Keratinocyte (primary cell): Measurements from ENCODE around the gene EXOC3L2. TPM values are rescaled to one million over a fixed set of nuclear protein-coding genes. Genes with fewer than 3 reads are reported as not detected.

ENCODE experiments used
- DNase-seq: peaks from one replicate; pipeline ENCODE4 v3.0.0-alpha.2; 2011; ENCODE audit warnings: low read depth, missing footprints, low spot score
- FAIRE-seq: peaks from 2 replicates; lab custom pipeline; 2011; peaks lifted over from hg19 to GRCh38; lab: Jason Lieb, UNC
- H2AFZ ChIP-seq: 2 replicates; pipeline ENCODE4 v1.6.0; 2012; ENCODE audit warnings: low read length, control low read depth, inconsistent platforms; ENCODE audit not compliant: control insufficient read depth
- H3K27ac ChIP-seq: 2 replicates; pipeline ENCODE4 v1.5.1; 2011; ENCODE audit warnings: low read length; ENCODE audit not compliant: control insufficient read depth, insufficient read depth
- H3K27me3 ChIP-seq: 3 replicates; pipeline ENCODE4 v1.6.0; 2011; ENCODE audit warnings: low read length; ENCODE audit not compliant: control insufficient read depth, insufficient read depth; ENCODE audit errors: extremely low read depth
- H3K36me3 ChIP-seq, 2 experiments: 2 replicates in 1 of 2; 3 replicates in 1 of 2; pipeline ENCODE4 v1.5.1; 2011; ENCODE audit warnings: low read length in 2 of 2, mild to moderate bottlenecking in 1 of 2; ENCODE audit not compliant: control insufficient read depth in 2 of 2, insufficient read depth in 2 of 2; ENCODE audit errors: extremely low read depth in 1 of 2
- H3K4me1 ChIP-seq: 3 replicates; pipeline ENCODE4 v1.5.1; 2011; ENCODE audit warnings: low read length; ENCODE audit not compliant: control insufficient read depth, insufficient read depth; ENCODE audit errors: extremely low read depth
- H3K4me2 ChIP-seq: 3 replicates; pipeline ENCODE4 v1.6.0; 2011; ENCODE audit warnings: low read depth, low read length; ENCODE audit not compliant: control insufficient read depth, insufficient read depth; ENCODE audit errors: extremely low read depth
- H3K4me3 ChIP-seq, 3 experiments: fragments of 200-600 bp in 1 of 3; sonication (generic) in 1 of 3; 2 replicates in 2 of 3; 3 replicates in 1 of 3; pipeline ENCODE4 v1.5.1; 2011 to 2016; ENCODE audit warnings: low read length in 3 of 3, mild to moderate bottlenecking in 3 of 3, control low read depth in 2 of 3, inconsistent platforms in 1 of 3, low read depth in 1 of 3, mixed read lengths in 1 of 3, mixed run types in 1 of 3, moderate library complexity in 1 of 3; ENCODE audit not compliant: control insufficient read depth in 2 of 3, insufficient read depth in 2 of 3; ENCODE audit errors: extremely low read depth in 1 of 3
- H3K79me2 ChIP-seq: 2 replicates; pipeline ENCODE4 v1.6.0; 2012; ENCODE audit warnings: low read length; ENCODE audit not compliant: control insufficient read depth, insufficient read depth
- H3K9ac ChIP-seq: 3 replicates; pipeline ENCODE4 v1.6.0; 2011; ENCODE audit warnings: low read length; ENCODE audit not compliant: control insufficient read depth, insufficient read depth; ENCODE audit errors: extremely low read depth
- H3K9me1 ChIP-seq: 3 replicates; pipeline ENCODE4 v1.6.0; 2011; ENCODE audit warnings: low read length; ENCODE audit not compliant: control insufficient read depth, insufficient read depth; ENCODE audit errors: extremely low read depth
- H3K9me3 ChIP-seq: 2 replicates; pipeline ENCODE4 v1.5.1; 2012; ENCODE audit warnings: low read depth, low read length; ENCODE audit not compliant: control insufficient read depth
- H4K20me1 ChIP-seq: 3 replicates; pipeline ENCODE4 v1.6.0; 2011; ENCODE audit warnings: low read length; ENCODE audit not compliant: control insufficient read depth, insufficient read depth; ENCODE audit errors: extremely low read depth
- CTCF ChIP-seq, 3 experiments: IDR thresholded peaks in 1 of 3; conservative IDR thresholded peaks in 1 of 3; optimal IDR thresholded peaks in 1 of 3; 2 replicates in 2 of 3; 3 replicates in 1 of 3; pipeline versions ENCODE3 to v1.5.1; 2011; ENCODE audit warnings: low read length in 3 of 3, mild to moderate bottlenecking in 3 of 3, moderate library complexity in 2 of 3, control low read depth in 1 of 3, inconsistent platforms in 1 of 3; ENCODE audit not compliant: insufficient read depth in 2 of 3; ENCODE audit errors: extremely low read depth in 1 of 3
- EZH2 ChIP-seq: IDR thresholded peaks from one replicate; pipeline ENCODE4 v1.6.1; 2012; ENCODE audit warnings: inconsistent platforms, mild to moderate bottlenecking, low read length, moderate library complexity
- dilution Hi-C: fragments of 300-500 bp; cut with MboI; formaldehyde crosslinking; loops from one replicate; pipeline ENCODE4 v1.7.0; 2020; ENCODE audit warnings: low sequenced_read_pairs; ENCODE audit not compliant: extremely low pct_ligation_motif_present
- polyA plus RNA-seq, 5 experiments: library from polyadenylated mRNA; depleted of rRNA in 3 of 5; stranded (reverse) in 3 of 5; stranded (forward) in 1 of 5; unstranded in 1 of 5; fragments of >200 nt; gene quantifications; 1 replicate in 1 of 5; 2 replicates in 3 of 5; 3 replicates in 1 of 5; pipeline versions ENCODE4 v1.2.1 to v1.2.3, GENCODE V29; 2011 to 2012; ENCODE audit warnings: missing spikeins in 2 of 5, low read depth in 1 of 5, low replicate concordance in 1 of 5

Gene EXOC3L2
- polyA plus RNA-seq, 1 donor (not counting 4 experiments of a cell fraction or from before 2014, with no cell fraction given), result 0.08 TPM

- Histone ChIP-seq H3K4me2 (peak overlapping the region; percentile 74), H2AFZ (peak overlapping the region; percentile 99), H3K9me1 (no peaks in the 10 kb centered on the region), H3K79me2 (peaks cover 20% of the 10 kb centered on the region), H3K36me3 (peaks cover 0 to 4% of the 10 kb centered on the region in 2 experiments), H3K9ac (peak overlapping the region; percentile 95), H3K27ac (peak overlapping the region; percentile 99), H3K9me3 (no peaks in the 10 kb centered on the region), H3K4me1 (peaks cover 20% of the 10 kb centered on the region), H3K27me3 (no peaks in the 10 kb centered on the region), H3K4me3 (peak overlapping the region; percentile 83 to 99 (median 94)), H4K20me1 (no peaks in the 10 kb centered on the region)
- DNase-seq (no peak), FAIRE-seq (no peak)
- dilution Hi-C loops, result no loop called here
- TF ChIP-seq EZH2 (no peak), CTCF (optimal IDR thresholded peaks at IDR 0.05 in 1 of 3, IDR thresholded peaks at IDR 0.05 in 1 of 3, conservative IDR thresholded peaks at IDR 0.05 in 1 of 3; ENCODE audit: extremely low read depth in 1 of 3, insufficient read depth in 2 of 3, low read length in 3 of 3) (no peak)
These were observed 65.9 kb downstream of the EXOC3L2 start for GRCh38 chr19:45179072-45179891.

- H3K79me2 ChIP-seq, result peaks cover 20% of the 10 kb centered on the region
- FAIRE-seq (peak; percentile 92), DNase-seq (peak; percentile 100)
- peak within 1 kb of the TSS; percentile 96 for H3K4me2 ChIP-seq
- H3K9ac ChIP-seq, result peak within 1 kb of the TSS; percentile 98
- peak within 1 kb of the TSS; percentile 99 for H2AFZ ChIP-seq
- H4K20me1 ChIP-seq, result no peaks in the 10 kb centered on the region
- no peaks in the 10 kb centered on the region for H3K27me3 ChIP-seq
- dilution Hi-C loops, result no loop called here
- H3K9me3 ChIP-seq, result no peaks in the 10 kb centered on the region
- H3K36me3 ChIP-seq, result peaks cover 0 to 4% of the 10 kb centered on the region in 2 experiments
- no peak for TF ChIP-seq EZH2
- TF ChIP-seq CTCF (optimal IDR thresholded peaks at IDR 0.05 in 1 of 3, IDR thresholded peaks at IDR 0.05 in 1 of 3, conservative IDR thresholded peaks at IDR 0.05 in 1 of 3; ENCODE audit: extremely low read depth in 1 of 3, insufficient read depth in 2 of 3, low read length in 3 of 3), result peak; percentile 35 to 56 (median 40)
- peak within 1 kb of the TSS; percentile 99 for H3K27ac ChIP-seq
- H3K4me3 ChIP-seq, result peak within 1 kb of the TSS; percentile 83 to 99 (median 94)
- H3K9me1 ChIP-seq, result no peaks in the 10 kb centered on the region
- H3K4me1 ChIP-seq, result peaks cover 20% of the 10 kb centered on the region
These were observed 66.7 kb downstream of the EXOC3L2 start, which contains the start of gene BLOC1S3 for GRCh38 chr19:45178262-45179071. Gene BLOC1S3, plus strand, starts transcription at chr19:45178784. Its CDS starts 513 bp downstream, at chr19:45179297.
